ENCODE data around the gene C2orf78. TPM values are rescaled to one million over a fixed set of nuclear protein-coding genes. Genes with fewer than 3 reads are reported as not detected.
"Not testable (repeated sequence)": the region's sequence is repeated elsewhere in the genome, so short reads cannot be mapped to it uniquely, and the experiment has no call there.

Gene C2orf78
- total and polyA plus RNA-seq, 2 donors (not counting 3 experiments of a cell fraction or from before 2014, with no cell fraction given) = not detected

GRCh38 chr2:73749314-73749713, 34.7 kb upstream of the C2orf78 start:
- Histone ChIP-seq H3K4me2 (ENCODE audit: insufficient read depth, low read length) (no peak overlapping the region), H4K20me1 (replicated peaks; ENCODE audit: control insufficient read depth, extremely low read depth, insufficient read depth, low read length) (no peaks in the 10 kb centered on the region), H3K4me3 (replicated peaks in 1 of 3; ENCODE audit: insufficient read depth in 1 of 3, low read depth in 1 of 3, low read length in 3 of 3) (no peak overlapping the region), H3K27ac (ENCODE audit: insufficient read depth, low read depth, low read length) (no peak overlapping the region), H3K9me1 (replicated peaks; ENCODE audit: control insufficient read depth, extremely low read depth, insufficient read depth, low read length) (no peaks in the 10 kb centered on the region), H3K4me1 (ENCODE audit: control insufficient read depth, extremely low read depth, insufficient read depth, low read length) (peaks cover 17% of the 10 kb centered on the region), H3K36me3 (ENCODE audit: control insufficient read depth in 2 of 2, extremely low read depth in 1 of 2, insufficient read depth in 2 of 2, low read length in 2 of 2) (peaks cover 0 to 5% of the 10 kb centered on the region in 2 experiments), H3K27me3 (ENCODE audit: control insufficient read depth in 2 of 2, insufficient read depth in 2 of 2, low read length in 2 of 2) (no peaks in the 10 kb centered on the region), H3K9me3 (replicated peaks; ENCODE audit: control insufficient read depth, insufficient read depth, low read length) (no peaks in the 10 kb centered on the region), H3K79me2 (ENCODE audit: control insufficient read depth, insufficient read depth, low read length) (no peaks in the 10 kb centered on the region), H3K9ac (replicated peaks; ENCODE audit: extremely low read depth, insufficient read depth, low read length) (no peak overlapping the region), H2AFZ (ENCODE audit: low read depth, low read length) (no peak overlapping the region)
- dilution Hi-C loops (cut with MboI; ENCODE audit: extremely low pct_ligation_motif_present, low sequenced_read_pairs) = no loop called here
- BruUV-seq (replicated peaks) = no TSS peak
- intact Hi-C loops (cut with micrococcal nuclease) = no loop called here
- CTCF ChIA-PET = interaction anchor here (1.0 kb wide), 1 partner anchor 11 kb away, joined by 4 read pairs; no protein-coding TSS in a partner anchor
- no peak for FAIRE-seq
- DNase-seq (ENCODE audit: low read depth, low spot score) = no peak
- TF ChIP-seq CTCF (IDR thresholded peaks at IDR 0.05; ENCODE audit: extremely low read depth in 1 of 2, insufficient read depth in 1 of 2, low read depth in 1 of 2, low read length in 2 of 2) = no peak
- POLR2A ChIA-PET = no interaction called here

GRCh38 chr2:73754332-73754731, 29.7 kb upstream of the C2orf78 start:
- intact Hi-C loops (cut with micrococcal nuclease); H3K9me1 ChIP-seq (replicated peaks; ENCODE audit: control insufficient read depth, extremely low read depth, insufficient read depth, low read length); H3K27ac ChIP-seq (ENCODE audit: insufficient read depth, low read depth, low read length); H4K20me1 ChIP-seq (replicated peaks; ENCODE audit: control insufficient read depth, extremely low read depth, insufficient read depth, low read length); H3K4me3 ChIP-seq (replicated peaks in 1 of 3; ENCODE audit: insufficient read depth in 1 of 3, low read depth in 1 of 3, low read length in 3 of 3); H2AFZ ChIP-seq (ENCODE audit: low read depth, low read length); H3K4me2 ChIP-seq (ENCODE audit: insufficient read depth, low read length); H3K27me3 ChIP-seq (ENCODE audit: control insufficient read depth in 2 of 2, insufficient read depth in 2 of 2, low read length in 2 of 2); BruUV-seq (replicated peaks); POLR2A ChIA-PET; H3K9ac ChIP-seq (replicated peaks; ENCODE audit: extremely low read depth, insufficient read depth, low read length); dilution Hi-C loops (cut with MboI; ENCODE audit: extremely low pct_ligation_motif_present, low sequenced_read_pairs); H3K36me3 ChIP-seq (ENCODE audit: control insufficient read depth in 2 of 2, extremely low read depth in 1 of 2, insufficient read depth in 2 of 2, low read length in 2 of 2); H3K9me3 ChIP-seq (replicated peaks; ENCODE audit: control insufficient read depth, insufficient read depth, low read length); H3K4me1 ChIP-seq (ENCODE audit: control insufficient read depth, extremely low read depth, insufficient read depth, low read length); FAIRE-seq; H3K79me2 ChIP-seq (ENCODE audit: control insufficient read depth, insufficient read depth, low read length); DNase-seq (ENCODE audit: low read depth, low spot score): not testable (repeated sequence)
- CTCF ChIA-PET = interaction anchor here (1.8 kb wide), 1 partner anchor 17 kb away, joined by 4 read pairs; the partner anchor contains the start of gene TPRKB
